ENCODE results near the gene RIN1. TPM values are rescaled to one million over a fixed set of nuclear protein-coding genes. Genes with fewer than 3 reads are reported as not detected.

The RIN1 gene
- total and polyA plus RNA-seq, 2 of the 13 experiments (the other 11 are each of a cell fraction or from before 2014, with no cell fraction given) = 2.4 to 4.1 TPM

GRCh38 chr11:66367561-66368312 is 31.5 kb upstream of the RIN1 start:
- Histone ChIP-seq H3K4me2 (ENCODE audit: low read depth, low read length) (no peak overlapping the region), H4K20me1 (ENCODE audit: insufficient read depth, low read length) (no peaks in the 10 kb centered on the region; the same call in 1 of the 2 replicates), H3K27me3 (ENCODE audit: control insufficient read depth in 1 of 2, insufficient read depth in 2 of 2, low read length in 2 of 2) (no peaks in the 10 kb centered on the region), H3K79me2 (ENCODE audit: insufficient read depth, low read length) (no peaks in the 10 kb centered on the region), H3K4me1 (ENCODE audit: insufficient read depth, low read length) (peaks cover 49% of the 10 kb centered on the region), H3K27ac (ENCODE audit: extremely low read length, insufficient read depth, low read length) (no peak overlapping the region), H3K4me3 (replicated peaks in 1 of 3; ENCODE audit: insufficient read depth in 1 of 3, low read depth in 2 of 3, low read length in 3 of 3) (no peak overlapping the region), H3K36me3 (replicated peaks in 1 of 2; ENCODE audit: control insufficient read depth in 1 of 2, insufficient read depth in 2 of 2, low read length in 2 of 2) (peaks cover 0 to 5% of the 10 kb centered on the region in 2 experiments; a peak in 1 of 5 replicates), H2AFZ (ENCODE audit: low read length) (no peak overlapping the region), H3K9me3 (ENCODE audit: low read length) (no peaks in the 10 kb centered on the region), H3K9ac (ENCODE audit: insufficient read depth, low read depth, low read length) (no peak overlapping the region)
- WGBS (ENCODE audit: low lambda C conversion rate) = 85% methylated on average over 8 of the region's 15 CpGs
- no peak for TF ChIP-seq ZNF790 (CRISPR knock-in tag; IDR thresholded peaks at IDR 0.05; ENCODE audit: borderline replicate concordance)
- TF ChIP-seq POLR2G (IDR thresholded peaks at IDR 0.05; ENCODE audit: low read depth, low read length) = peak; percentile 25
- no peak for TF ChIP-seq HOXD1 (CRISPR knock-in tag; IDR thresholded peaks at IDR 0.05)
- peak; percentile 34; the same call in 1 of the 2 replicates for TF ChIP-seq POLR2AphosphoS5 (IDR thresholded peaks at IDR 0.05; ENCODE audit: low read depth, low read length)
- TF ChIP-seq AGO1 (IDR thresholded peaks at IDR 0.05; ENCODE audit: low read depth, low read length, poor library complexity, severe bottlenecking) = peak; percentile 91
- no peak for TF ChIP-seq ZFP36L1 (CRISPR knock-in tag; IDR thresholded peaks at IDR 0.05)
- TF ChIP-seq AGO2 (optimal IDR thresholded peaks at IDR 0.05; ENCODE audit: low read depth, low read length) = peak; percentile 94
- TF ChIP-seq ZC3H13 (CRISPR knock-in tag; IDR thresholded peaks at IDR 0.05) = peak; percentile 13; the same call in 1 of the 2 replicates
- TF ChIP-seq ZSCAN21 (CRISPR knock-in tag; IDR thresholded peaks at IDR 0.05; ENCODE audit: borderline replicate concordance) = 0 out of 2 replicates have a peak, but pooled peaks have one; percentile 37
- TF ChIP-seq SOX6 (IDR thresholded peaks at IDR 0.05) = no peak
- 0 out of 2 replicates have a peak, but pooled peaks have one; percentile 24 for TF ChIP-seq SOX6 (CRISPR knock-in tag; IDR thresholded peaks at IDR 0.05)
- no peak for DNase-seq (ENCODE audit: low spot score)
- intact Hi-C loops (cut with micrococcal nuclease; ENCODE audit: unreplicated experiment) (no loop called here), in situ Hi-C loops (cut with HindIII; ENCODE audit: extremely low pct_ligation_motif_present, low pct_unique_long_range_greater_than_20kb) (no loop called here)
- BruUV-seq (replicated peaks) = no TSS peak
- ChIA-PET POLR2A (no interaction called here), CTCF (ENCODE audit: low intra/inter-chr PET ratio, low total read pairs) (no interaction called here)
- ATAC-seq = no peak
- FAIRE-seq = no peak

Measured in HepG2 (cell line).